HUDEP-2 (cell line): Measurements from ENCODE around the gene DCLK3.

Source experiments
- DNase-seq, 76 experiments: peaks; one replicate each; lab custom pipeline; 2025; ENCODE audit not compliant: unreplicated experiment in 76 of 76; lab: John Stamatoyannopoulos, UW

Gene DCLK3

DNA sequence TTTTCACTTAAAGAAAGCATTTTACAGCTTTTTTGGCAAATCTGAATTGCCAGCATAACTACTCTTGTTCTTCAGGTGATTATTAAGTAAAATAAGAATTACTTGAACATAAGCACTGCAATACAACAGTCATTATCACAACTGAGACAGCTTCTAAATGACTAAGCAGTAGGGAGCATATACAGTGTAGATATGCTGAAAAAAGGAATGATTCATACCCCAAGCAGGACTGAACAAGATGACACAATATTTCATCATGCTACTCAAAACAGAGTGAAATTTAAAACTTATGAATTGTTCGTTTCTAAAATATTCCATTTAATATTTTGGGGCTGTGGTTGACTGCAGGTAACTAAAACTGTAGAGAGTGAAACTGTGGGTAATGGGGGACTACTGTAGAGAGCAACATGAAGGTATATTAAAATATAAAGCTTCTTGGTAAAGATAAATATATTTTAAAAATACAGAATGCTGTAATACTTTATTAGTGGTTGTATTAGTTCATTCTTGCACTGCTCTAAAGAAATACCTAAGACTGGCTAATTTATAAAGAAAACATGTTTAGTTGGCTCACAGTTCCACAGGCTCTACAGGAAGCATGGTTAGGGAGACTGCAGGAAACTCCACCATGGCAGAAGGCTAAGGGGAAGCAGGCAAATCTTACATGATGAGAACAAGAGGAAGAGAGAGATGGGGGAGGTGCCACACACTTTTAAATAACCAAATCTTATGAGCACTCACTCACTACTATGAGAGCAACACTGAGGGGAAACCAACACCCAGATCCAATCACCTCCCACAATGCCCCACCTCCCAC is 84.8 kb downstream of the DCLK3 start:
- DNase-seq, result no peak

DNA sequence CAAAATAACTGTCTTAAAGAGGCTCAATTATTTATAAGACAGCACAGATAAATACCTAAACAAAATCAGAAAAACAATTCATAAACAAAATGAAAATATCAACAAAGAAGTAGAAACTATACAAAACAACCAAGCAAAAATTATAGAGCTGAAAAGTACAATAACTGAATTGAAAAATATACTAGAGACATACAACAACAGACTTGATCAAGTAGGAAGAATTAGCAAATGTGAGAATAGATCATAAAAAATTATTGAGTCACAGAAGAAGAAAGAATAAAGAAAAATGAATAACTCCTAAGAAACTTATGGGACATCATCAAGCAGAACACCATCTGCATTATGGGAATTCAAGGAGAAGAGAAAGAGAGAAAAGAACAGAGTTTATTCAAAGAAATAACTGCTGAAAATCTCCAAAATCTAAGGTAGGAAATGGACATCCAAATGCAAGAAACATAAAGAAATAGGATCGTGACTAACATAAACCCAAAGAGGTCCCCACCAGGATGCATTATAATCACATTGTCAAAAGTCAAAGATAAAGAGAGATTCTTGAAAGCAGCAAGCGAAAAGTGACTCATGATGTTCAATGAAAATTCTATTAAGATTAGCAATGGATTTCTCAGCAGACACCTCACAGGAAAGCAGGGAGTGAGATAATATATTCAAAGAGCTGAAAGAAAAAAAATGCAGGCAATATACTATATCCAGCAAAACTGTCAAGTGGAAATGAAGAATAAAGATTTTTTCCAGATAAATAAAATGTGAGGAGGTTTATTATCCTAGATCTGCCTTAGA is 85.9 kb downstream of the DCLK3 start:
- DNase-seq, result no peak

DNA sequence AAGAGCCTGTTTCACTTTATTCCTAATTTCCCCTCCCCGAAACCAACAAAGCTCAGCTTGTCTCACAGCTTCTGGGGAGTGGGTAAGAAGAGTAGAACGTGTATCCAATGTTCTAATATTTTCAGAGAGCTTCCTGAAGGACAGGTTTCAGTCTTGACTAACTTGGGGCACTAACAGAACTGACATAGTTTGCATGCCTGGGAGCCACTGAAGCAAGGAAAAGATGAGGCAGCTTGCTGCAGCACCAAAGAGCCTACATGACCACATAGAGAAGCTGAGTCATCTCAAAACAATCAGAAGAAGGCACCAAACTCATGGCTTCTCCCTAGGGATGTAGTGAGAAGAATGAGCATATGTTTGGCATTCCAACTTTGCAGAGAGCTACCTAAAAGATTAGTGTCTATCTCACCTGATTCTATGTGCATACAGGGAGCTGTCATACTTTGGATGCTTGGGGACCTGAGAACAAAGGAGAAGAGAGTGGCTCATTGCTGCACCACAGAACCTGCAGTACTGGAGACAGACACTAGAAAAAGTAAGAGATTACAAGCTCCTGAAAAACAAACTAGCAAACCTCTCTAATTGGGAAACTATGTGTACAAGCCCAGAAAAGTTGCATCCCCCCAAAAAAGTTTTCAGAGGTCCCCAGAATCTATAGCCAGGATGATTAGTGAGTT is 86.9 kb downstream of the DCLK3 start:
- DNase-seq, result no peak

DNA sequence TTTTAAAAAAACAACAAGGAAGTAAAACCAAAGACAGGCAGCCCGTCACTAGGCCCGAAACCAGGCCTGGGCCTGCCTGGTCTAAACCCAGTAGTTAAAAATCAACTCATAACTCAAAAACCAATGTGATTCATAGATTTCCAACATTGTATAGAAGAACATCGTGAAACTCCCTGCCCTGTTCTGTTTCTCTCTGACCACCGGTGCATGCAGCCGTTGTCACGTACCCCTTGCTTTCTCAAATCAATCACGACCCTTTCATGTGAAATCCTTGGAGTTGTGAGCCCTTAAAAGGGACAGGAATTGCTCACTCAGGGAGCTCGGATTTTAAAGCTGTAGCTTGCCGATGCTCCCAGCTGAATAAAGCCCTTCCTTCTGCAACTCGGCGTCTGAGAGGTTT is 89.5 kb downstream of the DCLK3 start:
- no peak for DNase-seq

DNA sequence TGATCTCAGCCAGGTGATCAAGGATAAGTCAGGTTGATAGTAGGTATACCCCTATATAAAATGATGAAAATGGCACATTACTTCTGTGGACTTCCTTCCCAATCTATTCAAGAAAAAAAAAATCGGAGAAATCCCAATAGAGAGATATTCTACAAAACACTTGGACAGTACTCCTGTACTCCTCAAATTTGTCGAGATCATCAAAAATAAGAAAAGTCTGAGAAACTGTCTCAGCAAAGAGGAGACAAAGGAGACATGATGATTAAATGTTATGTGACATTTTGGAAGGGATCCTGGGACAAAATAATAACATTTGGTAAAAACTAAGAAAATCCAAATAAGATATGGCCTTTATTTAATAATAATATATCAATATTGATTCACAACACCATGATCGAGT is 94.6 kb downstream of the DCLK3 start:
- DNase-seq, result no peak

DNA sequence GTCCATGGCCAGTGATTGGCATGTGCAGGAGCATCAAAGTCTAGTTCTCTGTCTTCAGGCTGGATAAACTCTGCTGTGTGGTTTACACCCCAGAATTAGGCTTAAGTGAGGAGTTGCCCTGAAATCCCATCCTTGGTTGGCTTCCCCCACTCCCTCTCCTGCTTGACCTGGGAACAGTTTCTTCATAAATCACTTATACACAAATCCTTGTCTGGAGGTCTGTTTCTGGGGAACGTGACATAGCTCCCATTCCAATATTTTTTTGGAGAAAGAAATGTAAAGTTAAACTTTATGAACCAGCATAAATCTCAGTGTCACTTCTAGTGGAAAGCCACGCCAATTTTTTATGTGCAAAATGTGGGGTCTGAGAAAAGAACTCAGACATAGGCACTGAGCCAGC is 98.2 kb downstream of the DCLK3 start:
- no peak for DNase-seq

DNA sequence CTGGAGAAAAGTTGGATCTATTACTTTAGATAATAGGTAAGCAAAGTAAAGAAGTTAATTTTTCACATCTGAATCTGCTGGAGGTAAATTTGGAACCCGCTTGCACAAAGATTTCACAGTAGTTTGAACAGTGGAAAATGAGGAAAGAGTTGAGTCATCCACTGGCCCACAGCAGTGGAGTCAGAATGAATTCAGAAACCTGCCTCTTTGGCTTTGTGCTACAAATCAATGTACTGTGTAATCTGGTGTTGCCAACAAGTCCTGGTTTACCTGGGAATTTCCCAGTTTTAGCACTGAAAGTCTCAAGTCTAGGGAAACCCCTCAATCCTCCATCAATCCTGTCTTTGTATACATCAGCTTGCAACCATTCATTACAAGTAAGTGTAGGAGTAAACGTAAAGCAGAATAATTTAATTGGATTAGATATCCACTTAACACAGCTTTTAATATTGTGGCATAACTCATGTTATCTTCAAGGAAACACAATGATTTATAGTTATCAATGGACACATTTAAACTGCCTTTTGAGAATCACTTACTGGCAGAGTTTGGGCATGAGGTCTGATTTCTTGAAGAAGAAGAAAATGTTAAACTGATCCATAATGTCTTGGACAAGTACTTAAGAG is 100.6 kb downstream of the DCLK3 start:
- DNase-seq, result no peak

DNA sequence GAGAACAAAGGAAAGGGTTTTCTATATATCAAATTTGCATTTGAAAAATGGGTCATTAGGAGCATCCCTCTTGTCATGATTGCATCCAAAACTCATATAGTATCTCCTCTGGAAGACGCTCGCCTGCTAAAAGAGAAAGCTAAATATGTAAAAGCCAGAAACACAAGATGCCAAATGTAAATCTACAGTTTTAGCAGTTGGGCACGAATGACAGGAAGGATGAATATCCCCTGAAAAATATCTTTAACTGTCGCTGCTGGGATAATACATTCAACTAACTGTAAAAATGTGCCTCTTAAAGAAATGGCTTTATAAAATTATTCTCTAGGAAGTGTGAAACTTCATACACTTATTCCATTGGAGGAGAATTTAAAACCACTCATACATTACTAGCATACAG is 101.7 kb downstream of the DCLK3 start:
- DNase-seq, result no peak
